Hematopoietic multipotent progenitor cell treated with erythropoietin and hydrocortisone succinate and interleukin-3 and kit ligand, for 17 days (in vitro differentiated cells): ENCODE measurements around the gene TAF11L3.
"Not testable (repeated sequence)": the region's sequence is repeated elsewhere in the genome, so short reads cannot be mapped to it uniquely, and the experiment has no call there.

Experiments used
- DNase-seq: peaks from one replicate; pipeline ENCODE4 v3.0.0-alpha.2; 2015; ENCODE audit warnings: low spot score

TAF11L3 gene

GRCh38 chr5:17518067-17518466, at the start of gene TAF11L3:
Gene TAF11L3 (plus strand): TSS chr5:17518367.
- not testable (repeated sequence) for DNase-seq

- no peak for DNase-seq
Measured at GRCh38 chr5:17470064-17470463, 48.1 kb upstream of the TAF11L3 start.

DNA sequence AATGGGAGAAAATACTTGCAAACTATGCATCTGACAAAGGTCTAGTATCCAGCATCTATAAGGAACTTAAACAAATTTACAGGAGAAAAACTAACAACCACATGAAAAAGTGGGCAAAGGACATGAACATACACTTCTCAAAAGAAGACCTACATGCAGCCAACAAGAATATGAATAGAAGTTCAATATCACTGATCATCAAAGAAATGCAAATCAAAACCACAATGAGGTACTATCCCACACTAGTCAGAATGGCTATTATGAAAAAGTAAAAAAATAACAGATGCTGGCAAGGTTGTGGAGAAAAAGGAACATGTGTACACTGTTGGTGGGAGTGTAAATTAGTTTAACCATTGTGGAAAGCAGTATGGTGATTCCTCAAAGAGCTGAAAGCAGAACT, 43.1 kb upstream of the TAF11L3 start:
- DNase-seq, result not testable (repeated sequence)

GRCh38 chr5:17477043-17477442, 41.1 kb upstream of the TAF11L3 start:
- no peak for DNase-seq

GRCh38 chr5:17477573-17478265, 40.4 kb upstream of the TAF11L3 start:
- DNase-seq, result no peak

DNA sequence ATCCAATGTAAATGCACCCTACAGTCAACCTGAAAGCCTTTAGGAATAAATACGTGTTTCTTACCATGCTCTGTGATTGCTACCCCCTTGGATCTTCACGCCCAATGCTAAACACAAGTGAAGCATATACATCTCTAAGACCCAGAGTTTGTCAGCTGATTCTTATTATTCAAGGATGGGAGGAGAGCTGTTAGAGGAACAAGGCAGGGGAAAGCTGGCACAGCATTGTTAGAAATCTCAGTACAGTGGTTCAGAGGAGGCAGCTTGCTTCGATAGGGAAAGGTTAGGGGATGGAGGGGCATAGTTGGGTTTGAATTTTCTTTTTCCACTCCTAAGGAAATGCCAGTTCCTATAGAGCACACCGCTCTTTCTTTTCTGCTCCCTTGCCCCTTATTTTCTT, 36.8 kb upstream of the TAF11L3 start:
- DNase-seq, result no peak

GRCh38 chr5:17482790-17483189, 35.4 kb upstream of the TAF11L3 start:
- no peak for DNase-seq

- DNase-seq, result not testable (repeated sequence)
Measured at GRCh38 chr5:17486464-17487173, 31.5 kb upstream of the TAF11L3 start.

DNA sequence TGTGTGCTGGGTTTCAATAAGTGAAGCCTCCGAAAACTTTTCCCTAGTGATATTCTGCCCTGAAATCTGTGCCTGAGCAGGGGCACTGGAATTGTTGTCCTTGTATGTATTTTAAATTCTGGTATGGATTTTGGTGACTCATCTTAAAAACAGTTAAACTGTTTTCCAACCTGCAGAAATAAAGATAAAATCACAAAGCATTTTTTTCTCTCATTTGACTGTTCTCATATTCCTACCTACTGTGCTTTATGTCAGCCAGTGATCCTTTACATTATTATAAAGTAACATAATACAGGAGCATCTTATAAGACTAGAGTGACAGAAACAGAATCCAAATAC, 31.0 kb upstream of the TAF11L3 start:
- no peak for DNase-seq

- not testable (repeated sequence) for DNase-seq
Measured at GRCh38 chr5:17491257-17491656, 26.9 kb upstream of the TAF11L3 start.

DNA sequence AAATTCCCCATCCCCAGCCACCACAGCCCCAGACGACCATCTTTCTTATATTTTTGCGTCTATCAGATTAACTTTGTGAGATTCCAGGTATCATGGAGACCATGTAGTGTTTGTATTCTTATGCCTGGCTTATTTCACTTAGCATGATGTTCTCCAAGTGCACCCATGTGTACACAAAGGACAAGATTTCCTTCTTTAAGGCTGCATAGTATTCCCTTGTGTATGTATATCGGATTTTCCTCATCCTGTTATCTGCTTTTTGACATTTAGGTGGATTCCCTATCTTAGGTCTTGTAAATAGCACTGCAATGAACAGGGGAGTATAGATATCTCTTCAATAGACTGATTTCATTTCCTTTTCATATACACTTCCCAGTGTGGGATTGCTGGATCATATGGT, 25.4 kb upstream of the TAF11L3 start:
- DNase-seq, result no peak

- DNase-seq, result no peak
Measured at GRCh38 chr5:17497446-17497845, 20.7 kb upstream of the TAF11L3 start.

DNA sequence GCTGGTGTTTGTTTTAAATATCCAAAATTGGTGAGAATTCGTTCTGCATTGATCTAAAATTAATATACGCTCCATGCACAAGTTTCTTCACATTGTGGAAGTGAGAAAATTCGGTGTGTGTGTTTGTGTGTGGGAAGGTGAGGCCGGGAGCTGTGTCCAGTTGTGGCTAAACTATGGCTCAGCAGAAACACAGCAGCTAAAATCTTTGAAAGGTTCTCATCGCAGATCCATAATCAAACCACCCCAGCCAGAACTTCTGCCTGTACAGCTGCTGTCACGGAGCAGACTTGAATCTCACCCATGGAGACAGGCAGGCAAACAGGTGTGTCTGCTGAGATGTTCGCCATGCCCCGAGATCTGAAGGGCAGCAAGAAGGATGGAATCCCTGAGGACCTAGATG, 20.2 kb upstream of the TAF11L3 start, which contains the start of gene TAF11L2:
Gene TAF11L2 (plus strand): TSS at position 301 of the 400 bp plus-strand sequence.
- DNase-seq, result not testable (repeated sequence)

DNA sequence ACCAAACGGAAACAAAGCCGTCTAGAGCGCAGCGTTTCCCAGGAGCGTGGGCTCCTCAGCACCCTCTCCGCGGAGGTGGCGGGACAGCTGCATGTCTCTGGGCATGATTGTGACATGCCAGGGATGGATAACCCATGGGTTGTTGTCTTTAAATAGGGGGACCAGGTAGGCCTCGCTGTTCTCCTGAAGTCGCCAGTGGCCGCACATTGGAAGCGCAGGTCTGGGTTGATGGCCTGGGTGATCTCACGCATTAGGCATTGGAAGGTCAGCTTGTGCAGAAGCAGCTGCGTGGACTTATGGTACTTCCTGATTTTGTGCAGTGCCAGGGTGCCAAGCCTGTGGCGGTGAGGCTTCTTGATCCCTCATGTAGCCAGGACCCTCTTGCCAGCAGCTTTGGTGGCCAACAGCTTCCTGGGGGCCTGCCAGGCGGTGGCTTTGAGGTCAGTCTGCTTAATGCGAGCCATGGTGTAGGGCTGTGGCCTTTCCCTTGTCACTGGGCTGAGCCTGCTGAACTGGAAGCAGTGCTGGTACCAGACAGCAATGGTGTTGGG, 6.3 kb upstream of the TAF11L3 start:
- DNase-seq, result no peak

DNA sequence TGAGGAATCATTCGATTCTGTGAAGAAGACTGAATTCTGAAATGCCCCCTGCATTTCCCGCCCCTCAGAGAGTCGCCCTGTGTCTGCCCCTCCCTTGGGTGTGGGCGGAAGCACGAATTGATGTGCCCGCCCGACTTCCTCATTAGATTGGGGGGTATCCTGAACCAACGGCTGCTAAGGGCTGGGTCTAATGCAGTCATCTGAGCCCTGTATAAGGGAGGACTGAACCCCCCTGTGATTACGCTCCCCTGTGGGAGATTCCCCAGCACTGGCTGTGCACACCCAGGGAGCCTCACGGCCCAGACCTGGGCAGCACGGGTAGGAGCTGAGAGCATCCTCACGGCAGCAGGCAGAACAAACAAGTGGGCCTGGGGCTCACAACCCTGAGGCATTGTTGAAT, 641 bp upstream of the TAF11L3 start:
- DNase-seq, result not testable (repeated sequence)

DNA sequence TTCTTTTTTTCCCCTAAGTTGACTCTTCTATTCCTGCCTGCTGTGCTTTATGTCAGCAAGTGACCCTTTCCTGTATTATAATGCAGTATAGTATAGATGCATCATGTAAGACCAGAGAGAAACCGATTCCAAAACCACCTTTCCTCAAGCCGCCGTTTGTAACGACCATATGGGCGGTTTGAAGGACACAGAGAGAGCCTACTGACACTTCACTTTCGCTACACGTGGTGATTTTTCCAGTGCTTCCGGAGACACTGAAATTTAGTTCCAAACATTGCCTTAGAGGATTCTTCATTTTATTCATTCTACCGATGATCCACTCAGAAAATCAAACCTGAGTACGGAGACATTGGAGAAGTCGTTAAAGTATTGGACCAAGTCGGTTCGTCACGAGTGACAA, 1.3 kb downstream of the TAF11L3 start:
- not testable (repeated sequence) for DNase-seq

GRCh38 chr5:17521501-17521900, 3.3 kb downstream of the TAF11L3 start, which contains the start of gene TAF11L4:
Gene TAF11L4 (plus strand): TSS chr5:17521801.
- DNase-seq, result not testable (repeated sequence)

DNA sequence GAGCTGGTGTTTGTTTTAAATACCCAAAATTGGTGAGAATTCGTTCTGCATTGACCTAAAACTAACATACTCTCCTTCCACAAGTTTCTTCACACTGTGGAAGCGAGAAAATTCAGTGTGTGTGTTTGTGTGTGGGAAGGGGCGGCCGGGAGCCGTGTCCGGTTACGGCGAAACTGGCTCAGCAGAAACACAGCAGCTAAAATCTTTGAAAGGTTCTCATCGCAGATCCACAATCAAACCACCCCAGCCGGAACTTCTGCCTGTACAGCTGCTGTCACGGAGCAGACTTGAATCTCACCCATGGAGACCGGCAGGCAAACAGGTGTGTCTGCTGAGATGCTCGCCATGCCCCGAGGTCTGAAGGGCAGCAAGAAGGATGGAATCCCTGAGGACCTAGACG, 6.8 kb downstream of the TAF11L3 start, which contains the start of gene TAF11L5:
Gene TAF11L5 (plus strand): TSS at position 301 of the 400 bp plus-strand sequence.
- not testable (repeated sequence) for DNase-seq

- peak; percentile 4 for DNase-seq
Measured at GRCh38 chr5:17526504-17526903, 8.3 kb downstream of the TAF11L3 start.

GRCh38 chr5:17528369-17528768, 10.2 kb downstream of the TAF11L3 start, which contains the start of gene TAF11L6:
Gene TAF11L6 (plus strand): TSS chr5:17528669.
- not testable (repeated sequence) for DNase-seq
